Heart left ventricle (tissue), 16 donors: ENCODE results near the gene AQP2. TPM values are rescaled to one million over a fixed set of nuclear protein-coding genes. Genes with fewer than 3 reads are reported as not detected.

Experiments
- ATAC-seq, 4 donors: fragments of 200-7000 bp; cut with Tn5 transposase; one replicate each; pipeline ENCODE4 v1.9.1; 2020 to 2022; ENCODE audit warnings: moderate library complexity in 4 of 4, mild to moderate bottlenecking in 3 of 4, moderate number of reproducible peaks in 1 of 4
- DNase-seq, 5 donors: peaks; one replicate each; pipeline ENCODE4 v3.0.0-alpha.2; 2020
- H3K27ac ChIP-seq, 12 donors: fragments of 200-600 bp; sonication (generic) in 4 of 12; one replicate each; pipeline versions ENCODE4 v1.5.0 to v1.8.0; 2016 to 2022; ENCODE audit warnings: mild to moderate bottlenecking in 2 of 12
- H3K27me3 ChIP-seq, 9 donors: fragments of 200-600 bp; sonication (generic) in 2 of 9; one replicate each; pipeline versions ENCODE4 v1.5.1 to v1.8.0; 2016 to 2022; ENCODE audit warnings: mild to moderate bottlenecking in 3 of 9
- H3K36me3 ChIP-seq, 9 donors: fragments of 200-600 bp; sonication (generic) in 2 of 9; one replicate each; pipeline versions ENCODE4 v1.5.0 to v1.8.0; 2018 to 2022; ENCODE audit warnings: mild to moderate bottlenecking in 2 of 9
- H3K4me1 ChIP-seq, 12 donors: fragments of 200-600 bp; sonication (generic) in 4 of 12; one replicate each; pipeline versions ENCODE4 v1.5.0 to v1.8.0; 2016 to 2022; ENCODE audit warnings: mild to moderate bottlenecking in 3 of 12
- H3K4me3 ChIP-seq, 12 donors: fragments of 200-600 bp; sonication (generic) in 4 of 12; one replicate each; pipeline versions ENCODE4 v1.5.0 to v1.8.0; 2017 to 2022; ENCODE audit warnings: mild to moderate bottlenecking in 9 of 12, moderate library complexity in 4 of 12
- H3K9me3 ChIP-seq, 12 donors: fragments of 200-600 bp; sonication (generic) in 4 of 12; one replicate each; pipeline versions ENCODE4 v1.5.0 to v1.8.0; 2016 to 2022; ENCODE audit warnings: mild to moderate bottlenecking in 1 of 12
- CTCF ChIP-seq, 12 donors: fragments of 200-600 bp; sonication (generic) in 4 of 12; IDR thresholded peaks; one replicate each; pipeline versions ENCODE4 v1.5.0 to v1.8.0; 2018 to 2022; ENCODE audit warnings: antibody characterized with exemption in 12 of 12, mild to moderate bottlenecking in 5 of 12
- POLR2A ChIP-seq, 2 donors: fragments of 450-650 bp; IDR thresholded peaks; one replicate each; pipeline ENCODE4 v1.6.1; 2017; ENCODE audit warnings: antibody characterized with exemption in 2 of 2, mild to moderate bottlenecking in 2 of 2, moderate library complexity in 2 of 2
- WGBS, 4 donors: extraction: QIAGEN DNeasy Blood & Tissue Kit in 2 of 4; methylation state at CpG; one replicate each; pipeline versions ENCODE4 v1.1.5 to v1.1.7; 2013 to 2018; 5-methylcytosine and 5-hydroxymethylcytosine counted together
- intact Hi-C, 10 donors: fragments of 100-400 bp; cut with DNase I; formaldehyde crosslinking; loops; one replicate each; pipeline versions ENCODE4 v1.11.1 to v1.14.2; 2022
- polyA plus RNA-seq, 2 donors: library from polyadenylated mRNA; stranded (reverse); fragments of 200-250 nt; gene quantifications; one replicate each; pipeline ENCODE4 v1.2.3, GENCODE V29; 2013
- total RNA-seq, 9 donors: library from RNA; depleted of rRNA in 2 of 9; stranded (reverse); fragments of >200 nt in 2 of 9; fragmentation: NEBNext Ultra II Directional in 3 of 9; extraction: Animal tissue kit (Norgen Biotek cat#: 25700) in 3 of 9; gene quantifications; one replicate each; pipeline versions ENCODE4 v1.1.0 to v1.2.4, GENCODE V29; 2016 to 2023
- donor health status: ischemic (EF 13 %, LVEDD 7.1; RV severe dilation, severe dysfunction).
- donor health status: healthy with polysubstance abuse.
- donor health status: DM: no; HTN: yes; CAD: no.
- donor health status: DM: no; HTN: no; CAD: no.
- donor health status: ischemic (EF 25% LVEDD 6.9; RV normal size, moderate dysfunction).
- donor health status: ischemic (EF 25% LVEDD 5.7; RV mildly dilated, moderate dysfunction).
- donor health status: healthy.
- donor health status: DM: yes; HTN: yes; CAD: no.
- donor health status: ischemic (EF 35%, LVEDD 5.7; RV mildly dilated, moderate dysfunction).
- donor health status: nonischemic (EF 11% LVEDD 7.7; RV severe dilation, severe dysfunction).
- donor health status: DM: yes; HTN: yes; CAD: no.
- donor health status: PGD.
- donor health status: ischemic (EF 29% LVEDD 5.4; RV normal size, mild dysfunction).
- donor health status: nonischemic (EF 23%, LVEDD 6.1; RV moderate dilation, normal function).

AQP2 gene
- total and polyA plus RNA-seq, 11 donors: not detected

GRCh38 chr12:49948866-49949845, 1.4 kb upstream of the AQP2 start:
- intact Hi-C loops: loop anchor here in 4 of 10 donors (5.0 to 10.0 kb wide), 2 partner anchors 74 to 82 kb away; no protein-coding TSS in a partner anchor
- no peak for ATAC-seq
- H3K27me3 ChIP-seq: peaks cover 0 to 14% (median 0%) of the 10 kb centered on the region in 9 donors
- no peak for DNase-seq
- H3K4me1 ChIP-seq: peaks cover 0 to 19% (median 5%) of the 10 kb centered on the region in 12 donors
- WGBS, 4 donors: 86 to 94% (median 92%) methylated on average over 12 to 13 of the region's 13 CpGs
- no peak overlapping the region for H3K4me3 ChIP-seq
- no peak overlapping the region for H3K27ac ChIP-seq
- H3K9me3 ChIP-seq: no peaks in the 10 kb centered on the region
- no peaks in the 10 kb centered on the region for H3K36me3 ChIP-seq
- TF ChIP-seq POLR2A (IDR thresholded peaks at IDR 0.05) (no peak), CTCF (IDR thresholded peaks at IDR 0.05) (no peak)

GRCh38 chr12:49949866-49950265, 671 bp upstream of the AQP2 start:
- no peak overlapping the region for H3K4me3 ChIP-seq
- intact Hi-C loops: loop anchor here in 5 of 10 donors (5.0 to 10.0 kb wide), 4 partner anchors 75 to 173 kb away; no protein-coding TSS in a partner anchor
- H3K27me3 ChIP-seq: peaks cover 0 to 22% (median 4%) of the 10 kb centered on the region in 9 donors
- no peaks in the 10 kb centered on the region for H3K36me3 ChIP-seq
- TF ChIP-seq CTCF (IDR thresholded peaks at IDR 0.05) (no peak), POLR2A (IDR thresholded peaks at IDR 0.05) (no peak)
- peaks cover 0 to 19% (median 5%) of the 10 kb centered on the region in 12 donors for H3K4me1 ChIP-seq
- ATAC-seq (no peak), DNase-seq (no peak)
- H3K27ac ChIP-seq: no peak overlapping the region
- no peaks in the 10 kb centered on the region for H3K9me3 ChIP-seq
- 93 to 97% (median 95%) methylated on average over 3 of the region's 3 CpGs for WGBS, 4 donors

- Histone ChIP-seq H3K36me3 (no peaks in the 10 kb centered on the region), H3K27me3 (peaks cover 0 to 39% (median 10%) of the 10 kb centered on the region in 9 donors), H3K4me1 (peaks cover 0 to 26% (median 0%) of the 10 kb centered on the region in 12 donors), H3K9me3 (no peaks in the 10 kb centered on the region), H3K27ac (no peak overlapping the region), H3K4me3 (no peak overlapping the region)
- DNase-seq: no peak
- no peak for ATAC-seq
- TF ChIP-seq POLR2A (IDR thresholded peaks at IDR 0.05) (no peak), CTCF (IDR thresholded peaks at IDR 0.05) (no peak)
- intact Hi-C loops: loop anchor here in 2 of 10 donors (5.0 to 10.0 kb wide), 2 partner anchors 157 to 174 kb away; no protein-coding TSS in a partner anchor
- WGBS, 4 donors: 77 to 87% (median 83%) methylated on average over 11 to 14 of the region's 14 CpGs
Measured at GRCh38 chr12:49951411-49952240, 1.1 kb downstream of the AQP2 start.
